K562 (cell line): ENCODE data around the gene SPINK14. TPM values are rescaled to one million over a fixed set of nuclear protein-coding genes. Genes with fewer than 3 reads are reported as not detected.

ENCODE experiments used
- ATAC-seq: fragments of 200-7000 bp; cut with Tn5 transposase; 3 replicates; pipeline ENCODE4 v1.9.1; 2020; ENCODE audit warnings: moderate library complexity
- BruUV-seq: library from RNA; stranded (reverse); fragments of 400-500 nt; replicated peaks from 2 replicates; lab custom pipeline; 2021; lab: Mats Ljungman, UMichigan
- CTCF ChIA-PET: fragments of 300-600 bp; formaldehyde crosslinking; extraction: SDS; loops from one replicate; lab custom pipeline; 2021; ENCODE audit warnings: low intra/inter-chr PET ratio; lab: Yijun Ruan, JAX
- POLR2A ChIA-PET: fragments of 300-600, 350-650 bp; sonication (Branson Sonifier 250); formaldehyde crosslinking; extraction: SDS; loops from one replicate; lab custom pipeline; 2021; ENCODE audit warnings: antibody characterized with exemption, inconsistent platforms; lab: Yijun Ruan, JAX
- DNase-seq, 4 experiments: peaks; one replicate each; pipeline versions ENCODE4 v3.0.0 to v3.0.0-alpha.2; 2011 to 2018; ENCODE audit warnings: low spot score in 3 of 4, mixed read lengths in 3 of 4; ENCODE audit errors: extremely low read depth in 1 of 4
- FAIRE-seq: peaks from 2 replicates; lab custom pipeline; 2011; peaks lifted over from hg19 to GRCh38; lab: Jason Lieb, UNC
- H2AFZ ChIP-seq: 2 replicates; pipeline ENCODE4 v1.6.0; 2011; ENCODE audit warnings: low read depth, low read length, control low read depth, inconsistent platforms
- H3K27ac ChIP-seq: fragments of 200-600 bp; 3 replicates; pipeline ENCODE4 v1.8.0; 2011; ENCODE audit warnings: low read depth, mild to moderate bottlenecking, control low read depth, inconsistent platforms, low read length, moderate library complexity, mixed read lengths; ENCODE audit errors: extremely low read depth
- H3K27me3 ChIP-seq, 2 experiments: fragments of 300-600 bp in 1 of 2; 2 replicates in 1 of 2; 3 replicates in 1 of 2; pipeline versions ENCODE4 v1.6.0 to v1.8.0; 2011; ENCODE audit warnings: inconsistent platforms in 2 of 2, low read length in 2 of 2, mild to moderate bottlenecking in 1 of 2, mixed read lengths in 1 of 2, moderate library complexity in 1 of 2; ENCODE audit not compliant: control insufficient read depth in 2 of 2, insufficient read depth in 2 of 2
- H3K36me3 ChIP-seq: fragments of 300-600 bp; 3 replicates; pipeline ENCODE4 v1.8.0; 2011; ENCODE audit warnings: mild to moderate bottlenecking, low read length, inconsistent platforms; ENCODE audit not compliant: control insufficient read depth, insufficient read depth
- H3K4me1 ChIP-seq, 2 experiments: fragments of 200-600 bp in 1 of 2; replicated peaks in 1 of 2; 2 replicates in 1 of 2; 3 replicates in 1 of 2; pipeline versions ENCODE4 v1.5.1 to v1.8.0; 2011; ENCODE audit warnings: inconsistent platforms in 2 of 2, low read length in 2 of 2, mild to moderate bottlenecking in 1 of 2, mixed read lengths in 1 of 2, moderate library complexity in 1 of 2; ENCODE audit not compliant: control insufficient read depth in 2 of 2, insufficient read depth in 2 of 2
- H3K4me2 ChIP-seq: 2 replicates; pipeline ENCODE4 v1.6.1; 2011; ENCODE audit warnings: low read length, control low read depth, inconsistent platforms, mixed read lengths; ENCODE audit not compliant: insufficient read depth
- H3K4me3 ChIP-seq: fragments of 200-600 bp; sonication (generic), shearing (Covaris generic); 2 replicates; pipeline ENCODE4 v1.5.1; 2016; ENCODE audit warnings: control low read depth, inconsistent platforms
- H3K79me2 ChIP-seq: fragments of 200-600 bp; 3 replicates; pipeline ENCODE4 v1.8.0; 2011; ENCODE audit warnings: low read length, inconsistent platforms; ENCODE audit not compliant: control insufficient read depth, insufficient read depth
- H3K9ac ChIP-seq, 2 experiments: 2 replicates each; pipeline versions ENCODE4 v1.6.0 to v1.6.1; 2011; ENCODE audit warnings: low read depth in 2 of 2, low read length in 2 of 2, control low read depth in 1 of 2, inconsistent platforms in 1 of 2, mild to moderate bottlenecking in 1 of 2, mixed read lengths in 1 of 2; ENCODE audit not compliant: insufficient read depth in 1 of 2
- H3K9me1 ChIP-seq: one replicate; pipeline ENCODE4 v1.6.0; 2011; ENCODE audit warnings: inconsistent platforms, mild to moderate bottlenecking, low read length, moderate library complexity; ENCODE audit not compliant: control insufficient read depth, insufficient read depth
- H3K9me3 ChIP-seq: replicated peaks from 2 replicates; pipeline ENCODE4 v1.5.1; 2011; ENCODE audit warnings: low read depth, low read length, inconsistent platforms; ENCODE audit not compliant: control insufficient read depth, insufficient read depth
- H4K20me1 ChIP-seq: replicated peaks from 2 replicates; pipeline ENCODE4 v1.6.1; 2011; ENCODE audit warnings: low read length, inconsistent platforms, mixed read lengths; ENCODE audit not compliant: control insufficient read depth, insufficient read depth
- BDP1 ChIP-seq: IDR thresholded peaks from 3 replicates; pipeline ENCODE4 v1.6.1; 2011; ENCODE audit not compliant: insufficient read length, insufficient read depth
- CREB3L1 ChIP-seq: fragments of 450-650 bp; IDR thresholded peaks from 2 replicates; pipeline ENCODE4 v1.6.1; 2014; ENCODE audit warnings: low read depth, mild to moderate bottlenecking, moderate library complexity, borderline replicate concordance
- CTBP1 ChIP-seq: fragments of 450-650 bp; IDR thresholded peaks from 2 replicates; pipeline ENCODE4 v1.6.1; 2016; ENCODE audit warnings: borderline replicate concordance
- DIDO1 ChIP-seq: fragments of 450-650 bp; IDR thresholded peaks from 2 replicates; pipeline ENCODE4 v1.6.1; 2016; ENCODE audit warnings: low read depth, missing biosample characterization, missing genetic modification characterization
- ELK3 ChIP-seq: fragments of 450-650 bp; formaldehyde crosslinking; IDR thresholded peaks from 2 replicates; pipeline ENCODE4 v1.4.0; 2020; ENCODE audit warnings: mild to moderate bottlenecking
- FOXK1 ChIP-seq: sonication (generic); formaldehyde crosslinking; IDR thresholded peaks from 2 replicates; pipeline ENCODE4 v1.8.0; 2022; ENCODE audit warnings: missing genetic modification reagents, mild to moderate bottlenecking, borderline replicate concordance
- IRF1 ChIP-seq: sonication (generic); formaldehyde crosslinking; IDR thresholded peaks from 2 replicates; pipeline ENCODE4 v1.8.0; 2022; ENCODE audit warnings: missing genetic modification reagents, mild to moderate bottlenecking, borderline replicate concordance
- JUN ChIP-seq, 2 experiments: sonication (generic) in 1 of 2; formaldehyde crosslinking in 1 of 2; IDR thresholded peaks; 2 replicates each; pipeline versions ENCODE4 v1.6.1 to v1.8.0; 2012 to 2022; ENCODE audit warnings: borderline replicate concordance in 2 of 2, mild to moderate bottlenecking in 2 of 2, improper control_type of control experiment in 1 of 2, low read depth in 1 of 2, low read length in 1 of 2, missing genetic modification reagents in 1 of 2
- MEF2A ChIP-seq: IDR thresholded peaks from 2 replicates; pipeline ENCODE4 v1.6.1; 2011; ENCODE audit warnings: low read depth, mild to moderate bottlenecking, low read length, moderate library complexity; ENCODE audit not compliant: control insufficient read depth
- NONO ChIP-seq, 2 experiments: fragments of 200-400 bp in 1 of 2; fragments of 450-650 bp in 1 of 2; formaldehyde crosslinking in 1 of 2; IDR thresholded peaks; 2 replicates each; pipeline ENCODE4 v1.6.1; 2017; ENCODE audit warnings: low read depth in 2 of 2, mild to moderate bottlenecking in 2 of 2, moderate library complexity in 2 of 2, low read length in 1 of 2
- OTX1 ChIP-seq: fragments of 450-650 bp; formaldehyde crosslinking; IDR thresholded peaks from 2 replicates; pipeline ENCODE4 v1.4.0; 2022; ENCODE audit warnings: mild to moderate bottlenecking
- POLR3A ChIP-seq: IDR thresholded peaks from 2 replicates; pipeline ENCODE4 v1.6.1; 2011; ENCODE audit warnings: borderline replicate concordance, mild to moderate bottlenecking, moderate library complexity; ENCODE audit not compliant: insufficient read length, insufficient read depth; ENCODE audit errors: extremely low read depth
- SP1 ChIP-seq: sonication (generic); formaldehyde crosslinking; IDR thresholded peaks from 2 replicates; pipeline ENCODE4 v1.8.1; 2022; ENCODE audit warnings: mild to moderate bottlenecking, missing genetic modification reagents
- STAG1 ChIP-seq: sonication (generic); formaldehyde crosslinking; IDR thresholded peaks from 2 replicates; pipeline ENCODE4 v1.5.0; 2020; ENCODE audit warnings: missing genetic modification reagents, borderline replicate concordance
- U2AF2 ChIP-seq: fragments of 200-400 bp; formaldehyde crosslinking; optimal IDR thresholded peaks from 2 replicates; pipeline ENCODE3; 2017; ENCODE audit warnings: low read depth, mild to moderate bottlenecking, low read length
- ZFP91 ChIP-seq: sonication (generic); formaldehyde crosslinking; IDR thresholded peaks from 2 replicates; pipeline ENCODE4 v1.8.0; 2022; ENCODE audit warnings: mild to moderate bottlenecking, missing genetic modification reagents
- ZNF165 ChIP-seq: fragments of 250-450 bp; sonication (Bioruptor Pico); IDR thresholded peaks from 2 replicates; pipeline ENCODE4 v1.4.0; 2020; ENCODE audit warnings: borderline replicate concordance
- ZNF24 ChIP-seq: fragments of 450-650 bp; IDR thresholded peaks from 2 replicates; pipeline ENCODE4 v1.6.1; 2016
- ZNF384 ChIP-seq: IDR thresholded peaks from 2 replicates; pipeline ENCODE4 v1.6.1; 2012; ENCODE audit warnings: low read depth, low read length, improper control_type of control experiment
- WGBS: fragments of 100-300 bp; shearing (Covaris generic); methylation state at CpG from one replicate; pipeline ENCODE4 v1.1.6; 2016; ENCODE audit warnings: low coverage, mixed read lengths; ENCODE audit not compliant: insufficient coverage; ENCODE audit errors: missing lambda C conversion rate; 5-methylcytosine and 5-hydroxymethylcytosine counted together
- in situ Hi-C: fragments of 300-500 bp; cut with MboI; formaldehyde crosslinking; loops from 4 replicates; pipeline ENCODE4 v1.15.0; 2018; ENCODE audit warnings: inconsistent platforms, mixed read lengths
- intact Hi-C: fragments of 100-400 bp; cut with micrococcal nuclease; formaldehyde crosslinking; loops from 2 replicates; pipeline ENCODE4 v1.14.2; 2022
- polyA plus RNA-seq, 8 experiments: library from polyadenylated mRNA; depleted of rRNA in 4 of 8; stranded (reverse) in 5 of 8; unstranded in 3 of 8; fragments of >200 nt; fragmentation: Nextera tagmentation in 2 of 8; fragmentation: Illumina TruSeq in 1 of 8; extraction: Ambion mirVana in 2 of 8; extraction: Trizol in 1 of 8; gene quantifications; 2 replicates each; pipeline versions ENCODE4 v1.2.1 to v1.2.3, GENCODE V29; 2011 to 2014; ENCODE audit warnings: inconsistent platforms in 1 of 8, missing spikeins in 1 of 8
- total RNA-seq, 7 experiments: library from RNA; depleted of rRNA in 6 of 7; stranded (reverse); fragments of >200 nt in 6 of 7; fragmentation: Illumina TruSeq in 2 of 7; extraction: Trizol in 2 of 7; gene quantifications; 2 replicates each; pipeline versions ENCODE4 v1.2.1 to v1.2.3, GENCODE V29; 2011 to 2021; ENCODE audit warnings: low replicate concordance in 1 of 7

SPINK14 gene
- total and polyA plus RNA-seq, 9 of the 15 experiments (the other 6 are each of a cell fraction or from before 2014, with no cell fraction given), result not detected

- Histone ChIP-seq H3K79me2 (no peaks in the 10 kb centered on the region), H3K9ac (no peak overlapping the region), H3K27ac (no peak overlapping the region), H3K4me2 (no peak overlapping the region), H3K9me3 (no peaks in the 10 kb centered on the region), H4K20me1 (no peaks in the 10 kb centered on the region), H3K27me3 (no peaks in the 10 kb centered on the region), H3K4me3 (no peak overlapping the region), H2AFZ (no peak overlapping the region), H3K36me3 (no peaks in the 10 kb centered on the region), H3K9me1 (no peaks in the 10 kb centered on the region), H3K4me1 (no peaks in the 10 kb centered on the region)
- TF ChIP-seq POLR3A (no peak), ZNF165 (CRISPR knock-in tag) (no peak), STAG1 (CRISPR knock-in tag) (no peak), NONO (IDR thresholded peaks at IDR 0.05; ENCODE audit: low read depth in 2 of 2, low read length in 1 of 2) (no peak), CREB3L1 (no peak), BDP1 (no peak), ELK3 (CRISPR knock-in tag) (no peak), ZNF24 (no peak), FOXK1 (CRISPR knock-in tag) (no peak), CTBP1 (no peak), IRF1 (CRISPR knock-in tag) (no peak), ZFP91 (CRISPR knock-in tag) (no peak), DIDO1 (tag) (no peak), U2AF2 (no peak), SP1 (CRISPR knock-in tag) (no peak), ZNF384 (no peak), OTX1 (CRISPR knock-in tag) (no peak), JUN (IDR thresholded peaks at IDR 0.05; ENCODE audit: borderline replicate concordance, low read depth, low read length) (no peak), JUN (CRISPR knock-in tag; IDR thresholded peaks at IDR 0.05; ENCODE audit: borderline replicate concordance) (no peak), MEF2A (no peak)
- no peak for FAIRE-seq
- intact Hi-C loops, result no loop called here
- 0% methylated on average over 2 of the region's 2 CpGs for WGBS
- ATAC-seq, result no peak
- ChIA-PET CTCF (no interaction called here), POLR2A (no interaction called here)
- DNase-seq, result no peak
- no TSS peak for BruUV-seq
- in situ Hi-C loops, result no loop called here
These were observed 26.7 kb upstream of the SPINK14 start for GRCh38 chr5:148141645-148142044.
